ENCODE data around the gene IFNA2.
"Not testable (repeated sequence)": the region's sequence is repeated elsewhere in the genome, so short reads cannot be mapped to it uniquely, and the experiment has no call there.

The IFNA2 gene

DNA sequence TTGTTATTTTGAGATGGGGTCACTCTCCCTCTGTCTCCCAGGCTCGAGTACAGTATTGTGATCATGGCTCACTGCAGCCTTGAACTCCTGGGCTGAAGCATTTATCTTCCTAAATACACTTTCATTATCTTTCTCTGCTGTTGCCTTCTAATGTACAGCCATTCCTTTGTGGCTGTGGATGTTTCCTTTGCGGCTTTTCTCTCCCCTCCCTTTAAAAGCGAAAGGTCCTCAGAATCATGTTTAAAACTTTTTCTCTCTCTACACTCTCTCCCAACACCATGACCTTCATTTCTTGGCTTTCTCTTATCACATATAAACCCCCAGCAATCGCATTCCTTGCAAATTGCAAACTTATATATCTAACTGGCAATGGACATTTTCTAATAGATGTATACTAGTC, 1.6 kb downstream of the IFNA2 start:
- Histone ChIP-seq H3K27me3 (ENCODE audit: control insufficient read depth in 1 of 2, insufficient read depth in 2 of 2, low read length in 2 of 2) (peaks cover 0 to 8% of the 10 kb centered on the region in 2 donors), H3K27ac (ENCODE audit: low read depth, low read length) (no peak overlapping the region)

DNA sequence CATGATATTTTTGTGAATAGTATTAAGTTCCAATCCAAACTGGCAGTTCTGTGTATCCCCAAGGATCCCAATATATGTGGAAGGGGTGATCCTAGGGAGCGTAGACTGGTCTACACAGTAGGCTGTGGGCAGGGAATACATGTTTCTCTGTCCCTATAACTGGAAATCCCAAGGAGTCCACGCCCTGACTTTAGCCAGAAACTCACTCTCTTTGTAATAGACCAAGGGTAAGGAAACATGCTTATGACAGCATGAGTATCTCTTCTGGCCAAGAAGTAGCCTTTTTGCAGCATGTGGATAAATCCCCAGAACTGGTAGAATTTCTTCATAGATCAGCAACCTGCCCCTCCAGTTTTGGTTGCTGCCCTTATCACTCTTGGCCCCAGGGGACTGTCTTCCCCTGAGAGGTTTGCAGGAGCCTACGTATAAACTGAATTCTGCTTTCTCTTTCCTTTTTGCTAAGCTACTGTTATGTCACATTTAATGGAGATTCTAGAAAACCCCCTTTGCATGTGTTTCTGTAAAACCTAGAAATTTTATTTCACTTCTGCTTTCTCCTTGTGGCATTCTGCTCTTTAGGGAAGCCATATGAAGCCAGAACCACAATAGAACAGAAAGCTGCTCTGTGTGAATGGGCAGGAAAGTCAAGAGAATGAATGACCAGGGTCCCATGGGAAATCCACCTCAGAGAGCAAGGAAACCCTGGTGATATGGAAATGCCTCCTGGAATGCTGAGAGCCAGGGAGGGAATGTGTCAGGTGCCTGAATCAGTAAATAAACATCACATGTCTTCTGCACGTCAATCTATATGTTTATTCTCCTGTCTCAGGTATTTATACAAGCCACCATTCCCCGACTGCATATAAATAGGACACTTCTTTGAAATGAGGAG, 3.5 kb downstream of the IFNA2 start:
- Histone ChIP-seq H3K4me1 (ENCODE audit: control insufficient read depth in 1 of 2, insufficient read depth in 2 of 2, low read length in 2 of 2) (no peaks in the 10 kb centered on the region), H3K4me3 (ENCODE audit: low read depth in 1 of 2, low read length in 2 of 2) (peak overlapping the region; percentile 23 to 31), H3K9ac (ENCODE audit: low read depth in 1 of 2, low read length in 2 of 2) (peak overlapping the region in 1 of 2 donors; percentile 2), H3K27ac (ENCODE audit: low read depth, low read length) (no peak overlapping the region), H3K36me3 (ENCODE audit: control insufficient read depth in 1 of 2, insufficient read depth in 2 of 2, low read length in 2 of 2) (no peaks in the 10 kb centered on the region), H3K9me3 (ENCODE audit: control insufficient read depth in 1 of 2, low read length in 2 of 2) (no peaks in the 10 kb centered on the region), H3K27me3 (ENCODE audit: control insufficient read depth in 1 of 2, insufficient read depth in 2 of 2, low read length in 2 of 2) (peaks cover 0 to 8% of the 10 kb centered on the region in 2 donors)

More for the DNA sequence above, 1.6 kb downstream of the IFNA2 start:
- no peaks in the 10 kb centered on the region for H3K36me3 ChIP-seq (ENCODE audit: control insufficient read depth in 1 of 2, insufficient read depth in 2 of 2, low read length in 2 of 2)
- H3K9me3 ChIP-seq (ENCODE audit: control insufficient read depth in 1 of 2, low read length in 2 of 2), result no peaks in the 10 kb centered on the region
- no peaks in the 10 kb centered on the region for H3K4me1 ChIP-seq (ENCODE audit: control insufficient read depth in 1 of 2, insufficient read depth in 2 of 2, low read length in 2 of 2)
- H3K9ac ChIP-seq (ENCODE audit: low read depth in 1 of 2, low read length in 2 of 2), result no peak overlapping the region
- no peak overlapping the region for H3K4me3 ChIP-seq (ENCODE audit: low read depth in 1 of 2, low read length in 2 of 2)

DNA sequence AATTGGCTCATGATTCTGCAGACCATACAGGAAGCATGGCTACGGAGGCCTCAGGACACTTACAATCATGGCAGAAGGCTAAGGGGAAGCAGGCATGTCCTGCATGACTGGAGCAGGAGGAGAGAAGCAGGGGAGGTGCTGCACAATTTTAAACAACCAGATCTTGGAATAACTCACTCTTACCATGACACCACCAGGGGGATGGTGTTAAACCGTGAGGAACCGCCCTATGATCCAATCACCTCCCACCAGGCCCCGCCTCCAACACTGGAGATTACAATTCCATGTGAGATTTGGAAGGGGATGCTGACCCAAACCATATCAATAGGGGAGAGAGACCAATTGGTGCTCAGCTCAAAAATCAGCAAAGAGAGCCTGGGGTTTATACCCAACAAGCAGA, 13.7 kb downstream of the IFNA2 start:
- not testable (repeated sequence) for H3K27me3 ChIP-seq (ENCODE audit: control insufficient read depth in 1 of 2, insufficient read depth in 2 of 2, low read length in 2 of 2); H3K9me3 ChIP-seq (ENCODE audit: control insufficient read depth in 1 of 2, low read length in 2 of 2); H3K27ac ChIP-seq (ENCODE audit: low read depth, low read length); H3K36me3 ChIP-seq (ENCODE audit: control insufficient read depth in 1 of 2, insufficient read depth in 2 of 2, low read length in 2 of 2); H3K9ac ChIP-seq (ENCODE audit: low read depth in 1 of 2, low read length in 2 of 2); H3K4me1 ChIP-seq (ENCODE audit: control insufficient read depth in 1 of 2, insufficient read depth in 2 of 2, low read length in 2 of 2); H3K4me3 ChIP-seq (ENCODE audit: low read depth in 1 of 2, low read length in 2 of 2)

DNA sequence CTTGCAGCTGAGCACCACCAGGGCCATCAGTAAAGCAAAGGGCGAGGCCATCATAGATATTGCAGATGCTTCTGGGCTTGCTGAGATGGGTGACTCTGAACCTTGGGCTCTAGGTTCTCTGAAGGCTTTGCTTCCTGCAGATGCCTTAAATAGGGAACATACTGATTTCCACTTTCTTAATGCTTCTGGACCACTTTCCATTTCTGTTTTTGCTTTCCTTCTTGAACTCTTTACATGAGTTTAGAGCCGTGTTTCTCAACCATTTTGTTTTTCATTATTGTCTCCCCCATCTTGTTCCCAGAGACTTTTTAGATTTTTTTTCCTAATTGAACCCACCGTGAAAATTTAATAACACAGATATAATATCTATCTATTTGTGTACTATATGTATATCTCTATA, 17.2 kb downstream of the IFNA2 start, which contains the start of gene IFNA13:
Gene IFNA13, minus strand, starts transcription at position 101 of the 400 bp plus-strand sequence. Its CDS starts 47 bp downstream, at position 54.
- no peaks in the 10 kb centered on the region for H3K36me3 ChIP-seq (ENCODE audit: control insufficient read depth in 1 of 2, insufficient read depth in 2 of 2, low read length in 2 of 2)
- H3K9ac ChIP-seq (ENCODE audit: low read depth in 1 of 2, low read length in 2 of 2), result no peak within 1 kb of the TSS
- H3K27ac ChIP-seq (ENCODE audit: low read depth, low read length), result no peak within 1 kb of the TSS
- H3K4me3 ChIP-seq (ENCODE audit: low read depth in 1 of 2, low read length in 2 of 2), result no peak within 1 kb of the TSS
- H3K27me3 ChIP-seq (ENCODE audit: control insufficient read depth in 1 of 2, insufficient read depth in 2 of 2, low read length in 2 of 2), result no peaks in the 10 kb centered on the region
- no peaks in the 10 kb centered on the region for H3K4me1 ChIP-seq (ENCODE audit: control insufficient read depth in 1 of 2, insufficient read depth in 2 of 2, low read length in 2 of 2)
- no peaks in the 10 kb centered on the region for H3K9me3 ChIP-seq (ENCODE audit: control insufficient read depth in 1 of 2, low read length in 2 of 2)

DNA sequence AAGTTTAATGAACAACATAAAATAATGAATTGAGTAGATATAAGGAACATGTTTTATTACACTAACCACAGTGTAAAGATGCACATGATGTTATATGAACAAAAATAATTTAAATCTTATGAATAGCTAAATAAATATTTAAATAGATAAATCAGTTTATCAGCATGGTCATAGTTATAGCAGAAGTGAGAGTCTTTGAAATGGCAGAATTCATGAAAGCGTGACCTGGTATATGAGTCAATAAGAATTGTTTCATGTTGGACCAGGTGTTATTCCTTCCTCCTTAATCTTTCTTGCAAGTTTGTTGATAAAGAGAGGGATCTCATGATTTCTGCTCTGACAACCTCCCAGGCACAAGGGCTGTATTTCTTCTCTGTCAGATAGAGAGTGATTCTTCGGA, 18.0 kb downstream of the IFNA2 start:
- not testable (repeated sequence) for H3K27me3 ChIP-seq (ENCODE audit: control insufficient read depth in 1 of 2, insufficient read depth in 2 of 2, low read length in 2 of 2); H3K9ac ChIP-seq (ENCODE audit: low read depth in 1 of 2, low read length in 2 of 2); H3K4me3 ChIP-seq (ENCODE audit: low read depth in 1 of 2, low read length in 2 of 2); H3K9me3 ChIP-seq (ENCODE audit: control insufficient read depth in 1 of 2, low read length in 2 of 2); H3K4me1 ChIP-seq (ENCODE audit: control insufficient read depth in 1 of 2, insufficient read depth in 2 of 2, low read length in 2 of 2); H3K36me3 ChIP-seq (ENCODE audit: control insufficient read depth in 1 of 2, insufficient read depth in 2 of 2, low read length in 2 of 2); H3K27ac ChIP-seq (ENCODE audit: low read depth, low read length)

DNA sequence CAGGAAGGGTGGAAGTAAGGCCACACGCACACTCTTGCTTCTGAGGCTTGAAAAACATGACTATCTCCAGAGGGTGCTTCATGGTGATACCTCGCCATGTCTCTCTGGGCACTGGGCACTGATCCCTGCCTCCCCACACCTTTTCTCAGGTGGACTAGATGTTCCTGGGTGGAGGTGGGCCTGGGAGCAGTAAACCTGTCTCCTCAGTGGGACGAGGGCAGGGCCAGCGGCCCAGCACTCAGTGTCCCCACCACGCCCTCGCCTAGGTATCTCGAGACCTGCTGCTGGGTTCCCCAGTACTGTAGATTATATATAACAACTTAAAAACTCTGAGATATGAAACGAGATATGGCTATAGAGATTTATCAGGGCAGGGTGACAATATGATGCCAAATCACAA, 22.9 kb downstream of the IFNA2 start:
- H3K36me3 ChIP-seq (ENCODE audit: control insufficient read depth in 1 of 2, insufficient read depth in 2 of 2, low read length in 2 of 2), result no peaks in the 10 kb centered on the region
- H3K27me3 ChIP-seq (ENCODE audit: control insufficient read depth in 1 of 2, insufficient read depth in 2 of 2, low read length in 2 of 2), result no peaks in the 10 kb centered on the region

DNA sequence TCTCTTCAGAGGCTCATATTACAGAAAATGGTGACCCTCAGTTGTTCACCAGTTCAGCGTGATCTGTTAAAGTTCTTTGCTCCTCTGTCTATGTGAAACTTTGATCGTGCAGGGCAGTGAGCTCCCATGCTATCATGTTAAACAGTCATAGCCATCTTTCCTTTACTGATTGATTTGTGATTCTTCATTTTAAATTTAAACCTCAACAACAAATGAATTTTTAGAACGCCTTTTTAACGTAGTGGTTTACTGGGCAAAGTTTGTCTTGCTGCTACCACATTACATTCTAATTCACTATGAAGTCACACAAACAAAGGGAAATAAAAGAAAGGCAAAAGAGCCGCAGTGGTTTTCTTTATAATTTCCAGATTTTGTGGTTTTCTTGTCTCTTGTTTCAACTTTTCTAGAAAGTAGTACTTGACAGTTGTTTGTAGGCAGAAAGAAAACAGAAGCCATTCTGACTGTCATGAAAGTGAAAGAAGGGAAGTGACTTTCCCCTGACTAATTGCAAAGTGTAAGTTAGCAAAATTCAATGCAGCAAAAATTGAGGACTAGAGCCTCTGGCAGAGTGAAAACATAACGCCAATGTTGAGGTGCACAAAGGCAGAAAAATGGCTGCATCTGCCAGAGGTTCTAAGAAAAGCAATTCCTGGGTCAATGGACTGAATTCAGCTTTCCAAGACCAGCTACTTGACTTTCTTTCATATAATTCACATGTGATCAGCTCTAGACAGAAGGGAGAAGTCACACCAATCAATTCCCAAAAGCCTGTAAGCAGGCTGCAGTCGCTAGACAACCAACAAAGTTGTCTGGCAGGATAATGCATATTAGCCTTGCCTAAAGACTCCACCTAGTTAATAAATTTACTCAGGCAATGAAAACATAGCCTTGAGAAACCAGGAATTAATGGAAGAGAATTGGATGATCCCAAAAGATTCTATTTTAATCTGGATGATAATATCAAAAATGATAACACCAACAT, 27.4 kb downstream of the IFNA2 start:
- Histone ChIP-seq H3K27me3 (ENCODE audit: control insufficient read depth in 1 of 2, insufficient read depth in 2 of 2, low read length in 2 of 2) (no peaks in the 10 kb centered on the region), H3K9ac (ENCODE audit: low read depth in 1 of 2, low read length in 2 of 2) (no peak overlapping the region), H3K36me3 (ENCODE audit: control insufficient read depth in 1 of 2, insufficient read depth in 2 of 2, low read length in 2 of 2) (no peaks in the 10 kb centered on the region)

More for the DNA sequence above, 22.9 kb downstream of the IFNA2 start:
- Histone ChIP-seq H3K4me3 (ENCODE audit: low read depth in 1 of 2, low read length in 2 of 2) (no peak overlapping the region), H3K4me1 (ENCODE audit: control insufficient read depth in 1 of 2, insufficient read depth in 2 of 2, low read length in 2 of 2) (peaks cover 0 to 5% of the 10 kb centered on the region in 2 donors), H3K9ac (ENCODE audit: low read depth in 1 of 2, low read length in 2 of 2) (no peak overlapping the region), H3K9me3 (ENCODE audit: control insufficient read depth in 1 of 2, low read length in 2 of 2) (no peaks in the 10 kb centered on the region), H3K27ac (ENCODE audit: low read depth, low read length) (no peak overlapping the region)

DNA sequence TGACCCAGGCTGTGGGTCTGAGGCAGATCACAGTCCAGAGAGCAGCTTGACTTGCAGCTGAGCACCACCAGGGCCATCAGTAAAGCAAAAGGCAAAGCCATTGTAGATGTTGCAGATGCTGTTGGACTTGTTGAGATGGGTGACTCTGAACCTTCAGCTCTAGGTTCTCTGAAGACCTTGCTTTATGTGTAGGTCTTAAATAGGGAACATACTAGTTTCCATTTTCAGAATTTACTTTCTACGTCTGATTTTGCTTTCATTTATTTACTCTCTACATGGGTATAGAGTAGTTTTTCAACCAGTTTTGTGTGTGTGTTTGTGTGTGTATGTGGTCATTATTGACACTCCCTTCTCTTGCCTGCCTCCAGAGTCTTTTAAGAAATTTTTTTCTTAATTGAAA, 34.4 kb downstream of the IFNA2 start, which contains the start of gene IFNA6:
Gene IFNA6, minus strand, starts transcription at position 101 of the 400 bp plus-strand sequence. Its CDS starts 0 bp downstream, at position 101.
- Histone ChIP-seq H3K4me1 (ENCODE audit: control insufficient read depth in 1 of 2, insufficient read depth in 2 of 2, low read length in 2 of 2) (no peaks in the 10 kb centered on the region), H3K27me3 (ENCODE audit: control insufficient read depth in 1 of 2, insufficient read depth in 2 of 2, low read length in 2 of 2) (peaks cover 0 to 4% of the 10 kb centered on the region in 2 donors), H3K36me3 (ENCODE audit: control insufficient read depth in 1 of 2, insufficient read depth in 2 of 2, low read length in 2 of 2) (no peaks in the 10 kb centered on the region), H3K9ac (ENCODE audit: low read depth in 1 of 2, low read length in 2 of 2) (no peak within 1 kb of the TSS), H3K4me3 (ENCODE audit: low read depth in 1 of 2, low read length in 2 of 2) (no peak within 1 kb of the TSS), H3K27ac (ENCODE audit: low read depth, low read length) (no peak within 1 kb of the TSS), H3K9me3 (ENCODE audit: control insufficient read depth in 1 of 2, low read length in 2 of 2) (no peaks in the 10 kb centered on the region)

More for the DNA sequence above, 27.4 kb downstream of the IFNA2 start:
- peaks cover 0 to 5% of the 10 kb centered on the region in 2 donors for H3K4me1 ChIP-seq (ENCODE audit: control insufficient read depth in 1 of 2, insufficient read depth in 2 of 2, low read length in 2 of 2)
- no peaks in the 10 kb centered on the region for H3K9me3 ChIP-seq (ENCODE audit: control insufficient read depth in 1 of 2, low read length in 2 of 2)
- no peak overlapping the region for H3K27ac ChIP-seq (ENCODE audit: low read depth, low read length)
- H3K4me3 ChIP-seq (ENCODE audit: low read depth in 1 of 2, low read length in 2 of 2), result no peak overlapping the region

DNA sequence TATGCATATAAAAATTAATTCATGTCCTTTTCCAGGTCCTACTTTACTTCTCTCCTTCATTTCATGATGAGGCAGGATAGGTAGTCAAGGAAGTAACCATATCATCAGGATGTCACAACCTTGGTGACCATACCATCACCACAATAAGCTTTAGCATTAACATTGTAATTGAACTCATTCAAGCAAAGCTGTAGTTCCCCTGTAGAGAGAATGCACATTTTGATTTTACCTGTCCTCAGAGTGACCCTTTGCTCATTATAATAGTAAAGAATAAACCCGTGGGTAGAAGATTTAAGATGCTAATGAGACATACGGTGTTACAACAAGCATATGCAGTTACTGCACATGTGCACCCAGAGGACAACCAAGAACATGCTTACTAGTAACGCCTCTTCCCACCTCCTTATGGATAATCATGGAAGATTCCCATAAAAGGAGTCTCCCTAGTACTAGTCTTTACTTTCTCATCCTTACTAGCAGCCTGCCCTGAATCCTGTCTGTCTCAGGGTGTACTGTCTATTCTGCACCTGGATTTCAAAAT, 36.7 kb downstream of the IFNA2 start:
- Histone ChIP-seq H3K36me3 (ENCODE audit: control insufficient read depth in 1 of 2, insufficient read depth in 2 of 2, low read length in 2 of 2) (no peaks in the 10 kb centered on the region), H3K4me3 (ENCODE audit: low read depth in 1 of 2, low read length in 2 of 2) (no peak overlapping the region), H3K4me1 (ENCODE audit: control insufficient read depth in 1 of 2, insufficient read depth in 2 of 2, low read length in 2 of 2) (no peaks in the 10 kb centered on the region), H3K9me3 (ENCODE audit: control insufficient read depth in 1 of 2, low read length in 2 of 2) (no peaks in the 10 kb centered on the region), H3K27ac (ENCODE audit: low read depth, low read length) (no peak overlapping the region), H3K27me3 (ENCODE audit: control insufficient read depth in 1 of 2, insufficient read depth in 2 of 2, low read length in 2 of 2) (peaks cover 0 to 4% of the 10 kb centered on the region in 2 donors), H3K9ac (ENCODE audit: low read depth in 1 of 2, low read length in 2 of 2) (no peak overlapping the region)
